NCI-H1417 treated with DMSO at 0.1 percent for 48 hours (cell line): ENCODE measurements around the gene FAM180A.
"Not testable (repeated sequence)": the region's sequence is repeated elsewhere in the genome, so short reads cannot be mapped to it uniquely, and the experiment has no call there.

Experiments
- DNase-seq: peaks from one replicate; lab custom pipeline; 2025; lab: John Stamatoyannopoulos, UW

The FAM180A gene

DNA sequence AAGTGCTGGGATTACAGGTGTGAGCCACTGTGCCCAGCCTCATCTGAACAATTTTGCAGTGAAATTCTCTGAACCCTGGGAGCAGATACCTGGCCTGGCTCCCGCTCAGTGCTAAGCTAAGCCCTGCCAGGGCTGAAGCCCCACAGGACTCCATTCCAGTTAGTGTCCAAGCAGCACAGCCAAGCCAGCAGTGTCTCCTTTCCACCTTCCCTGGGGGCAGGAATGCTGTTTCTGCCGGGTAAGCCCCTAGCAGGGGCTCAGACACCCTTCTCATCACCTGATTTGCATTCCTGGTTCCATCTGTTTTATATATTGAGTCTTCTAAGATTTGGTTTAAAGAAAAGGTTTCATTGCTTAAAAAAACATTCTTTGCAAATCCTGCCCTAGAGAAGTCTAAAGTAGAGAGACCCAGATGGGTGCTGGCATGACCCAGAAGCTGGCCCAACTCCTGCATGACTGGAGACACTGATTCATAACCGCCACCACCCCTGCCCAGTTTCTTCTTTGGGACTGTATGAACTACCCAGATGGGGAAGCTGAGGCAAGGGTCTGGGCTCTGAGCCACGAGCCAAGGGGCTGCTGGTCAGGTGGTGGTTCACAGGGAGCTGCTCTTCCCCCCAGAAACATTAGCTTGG is 34.7 kb downstream of the FAM180A start:
- DNase-seq, result no peak

DNA sequence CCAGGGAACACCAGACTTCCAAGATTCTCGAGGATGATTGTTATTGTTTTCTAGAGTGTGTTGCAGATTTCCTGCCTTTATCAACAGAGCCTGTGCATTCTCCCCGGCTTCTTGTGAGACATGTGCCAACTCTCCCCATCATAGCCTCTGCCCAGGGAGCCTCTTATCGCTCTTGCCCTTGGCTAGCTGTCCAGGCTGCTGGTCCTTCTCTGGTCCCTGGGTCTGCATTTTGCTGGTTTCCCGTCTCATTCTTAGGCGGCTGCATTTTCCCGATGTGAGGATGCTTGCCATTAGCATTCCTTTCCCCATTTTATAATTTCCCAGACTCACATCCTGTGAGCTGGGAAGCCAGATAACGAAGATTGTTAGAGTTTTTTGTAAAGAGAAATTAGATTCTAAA is 35.8 kb downstream of the FAM180A start:
- no peak for DNase-seq

DNA sequence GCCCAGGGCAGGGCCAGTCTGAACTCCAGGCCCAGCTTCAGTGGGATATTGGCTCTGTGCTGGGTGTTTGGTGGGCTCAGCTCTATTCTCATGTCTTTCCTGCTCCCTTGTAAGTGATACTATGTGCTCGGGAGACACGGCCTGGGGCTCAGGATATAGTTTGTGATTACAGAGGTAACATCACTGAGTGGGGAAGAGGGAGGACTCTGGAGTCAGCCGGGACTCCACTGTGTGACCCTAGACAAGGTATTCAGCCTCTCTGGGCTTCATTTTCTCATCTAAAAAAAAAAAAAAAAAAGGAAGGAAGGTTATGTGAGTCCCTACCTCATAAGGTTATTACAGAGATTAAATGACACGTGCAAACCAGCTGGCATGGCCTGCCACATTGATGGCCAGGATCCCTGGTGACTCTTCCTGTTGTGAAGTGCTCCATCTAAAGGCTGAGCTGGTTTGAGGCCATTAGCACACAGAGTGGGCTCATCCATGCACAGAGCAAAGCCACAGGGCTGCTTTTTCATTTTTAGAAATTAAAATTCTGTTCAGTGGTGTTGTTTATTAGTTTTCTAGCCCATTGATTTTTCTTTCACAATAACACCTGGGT is 36.3 kb downstream of the FAM180A start:
- DNase-seq, result peak; percentile 5

DNA sequence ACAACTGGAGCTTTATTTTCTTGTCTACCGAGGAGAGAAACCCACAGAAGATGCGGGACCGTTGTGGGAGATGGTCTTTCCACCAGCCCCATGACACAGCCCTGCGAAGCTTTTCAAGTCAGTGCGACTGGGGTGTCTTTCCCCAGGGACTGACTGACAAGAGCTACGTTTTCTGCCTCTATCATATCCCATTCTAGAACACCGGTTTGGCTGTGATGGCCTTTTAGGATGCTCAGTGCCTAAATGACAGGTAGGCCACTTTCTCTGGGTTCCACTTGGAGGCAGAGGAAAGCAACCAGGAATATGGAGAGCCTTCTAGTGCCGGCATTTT is 37.5 kb downstream of the FAM180A start:
- no peak for DNase-seq

DNA sequence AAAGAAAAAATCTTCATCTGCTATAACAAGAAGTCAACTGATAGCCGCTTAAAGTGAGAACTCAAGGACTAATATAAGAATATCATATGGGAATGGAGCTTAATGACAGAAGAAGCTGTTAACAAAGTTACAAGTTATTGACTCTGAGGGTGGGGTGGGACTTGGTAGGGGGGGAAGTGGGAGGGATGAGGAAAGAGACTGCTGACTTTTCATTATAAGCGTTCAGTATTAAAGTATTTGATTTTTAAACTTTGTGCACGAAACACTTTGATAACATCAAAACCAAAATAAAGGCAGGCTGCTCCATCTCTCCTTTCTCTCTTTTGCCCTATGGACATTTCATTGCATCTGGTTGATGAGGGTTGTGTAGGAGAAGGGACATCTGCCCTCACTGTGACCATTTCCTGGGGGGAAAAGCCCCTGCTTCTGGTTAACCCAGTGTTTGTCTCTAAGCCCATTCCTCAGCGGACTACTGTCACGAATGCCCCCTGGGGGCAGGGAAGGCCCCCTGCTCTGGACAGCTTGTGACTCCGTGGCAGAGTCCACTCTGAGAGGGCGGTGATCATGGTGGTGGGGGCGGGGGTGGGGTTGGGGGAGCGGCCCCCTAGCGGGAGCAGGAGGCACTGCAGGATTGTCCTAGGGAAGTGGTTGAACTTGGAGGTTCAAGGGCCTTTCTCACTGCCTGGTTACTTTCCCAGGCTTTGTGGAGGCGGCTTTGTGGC is 38.0 kb downstream of the FAM180A start:
- DNase-seq, result no peak

DNA sequence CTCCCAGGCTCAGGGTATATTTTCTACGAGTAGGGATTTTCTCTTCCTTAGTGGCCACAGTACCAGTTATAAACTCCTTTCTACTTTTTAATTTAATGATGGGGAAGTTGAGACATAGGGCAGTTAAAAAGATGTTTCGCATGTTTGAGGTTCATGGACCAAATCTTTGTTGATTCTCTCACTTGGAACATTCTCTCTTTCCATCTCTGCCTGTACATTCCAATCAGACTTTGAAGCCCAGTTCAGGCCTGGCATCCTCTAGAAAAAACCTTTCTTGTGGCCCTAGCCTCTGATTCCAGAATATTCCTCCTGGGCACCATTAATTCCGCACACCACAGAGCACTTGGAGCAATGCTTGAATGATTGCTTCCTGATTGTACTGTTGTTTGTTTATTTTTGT is 39.1 kb downstream of the FAM180A start:
- DNase-seq, result no peak

DNA sequence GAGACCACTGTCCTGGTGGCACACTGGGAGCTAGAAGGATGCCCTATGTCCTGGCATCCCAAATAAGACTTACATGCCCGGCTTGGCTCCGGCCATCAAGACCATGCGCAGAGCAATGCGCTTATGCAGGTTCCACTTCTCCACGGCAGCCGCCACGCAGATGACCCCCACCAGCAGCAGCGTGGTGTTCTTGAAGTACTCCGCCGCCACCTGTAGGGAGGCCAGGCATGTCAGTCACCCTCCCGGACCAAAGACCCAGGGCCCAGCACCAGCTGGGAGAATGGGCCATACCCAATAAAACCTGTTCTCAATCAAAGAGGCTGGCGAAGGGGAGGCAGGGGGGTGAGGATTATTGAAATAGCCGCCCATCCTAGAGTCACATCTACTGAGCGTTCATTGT is 40.6 kb downstream of the FAM180A start:
- no peak for DNase-seq

DNA sequence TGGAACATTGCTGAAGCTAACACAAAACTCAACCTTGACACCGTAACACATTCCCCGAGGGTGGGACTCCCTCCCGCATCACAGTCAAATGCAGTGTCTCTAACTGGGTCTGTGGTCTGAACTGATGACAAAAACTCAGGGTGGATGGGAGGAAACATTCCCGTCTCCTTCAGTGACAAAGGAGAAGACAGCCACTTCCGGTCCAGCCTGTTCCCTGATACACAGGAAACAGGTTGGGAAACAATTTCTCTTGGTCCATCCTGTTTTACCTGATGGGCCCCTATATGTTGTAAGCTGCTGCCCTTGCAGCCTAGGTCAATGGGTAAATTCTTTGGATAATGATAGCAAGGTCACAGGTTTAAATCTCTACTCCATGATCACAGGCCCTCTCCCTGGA is 41.0 kb downstream of the FAM180A start:
- DNase-seq, result no peak

DNA sequence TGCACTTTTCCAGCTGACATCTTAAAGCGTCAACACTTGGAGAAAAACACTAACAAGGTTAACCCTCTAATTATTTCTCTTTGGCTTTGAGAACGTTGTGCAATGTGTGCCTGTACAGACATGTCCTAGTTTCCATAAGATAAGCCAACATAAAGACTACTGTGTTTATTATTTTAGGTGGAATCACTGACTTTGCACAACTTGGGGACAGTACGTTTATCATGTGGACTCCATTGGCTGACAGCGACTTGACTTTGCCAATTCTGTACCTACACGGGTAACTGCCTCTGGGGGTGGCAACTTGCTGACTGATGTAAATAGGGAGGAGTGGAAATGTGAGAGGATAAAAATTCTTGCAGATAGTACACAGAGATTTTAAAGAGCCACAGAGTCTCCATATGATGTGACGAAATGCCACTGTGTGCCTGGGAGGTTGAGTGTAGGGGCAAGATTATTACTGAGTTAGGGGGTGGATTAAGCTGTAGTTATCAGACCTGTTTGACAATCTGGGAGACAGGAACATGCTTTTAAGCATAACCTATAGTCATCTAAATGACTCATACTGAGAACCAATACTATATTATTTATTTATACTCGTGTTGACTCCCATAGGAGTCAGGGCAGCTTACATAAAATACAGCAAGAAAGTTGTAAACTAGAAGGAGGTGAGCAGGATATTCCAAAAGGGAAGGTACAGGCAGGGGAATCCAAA is 41.6 kb downstream of the FAM180A start:
- no peak for DNase-seq

DNA sequence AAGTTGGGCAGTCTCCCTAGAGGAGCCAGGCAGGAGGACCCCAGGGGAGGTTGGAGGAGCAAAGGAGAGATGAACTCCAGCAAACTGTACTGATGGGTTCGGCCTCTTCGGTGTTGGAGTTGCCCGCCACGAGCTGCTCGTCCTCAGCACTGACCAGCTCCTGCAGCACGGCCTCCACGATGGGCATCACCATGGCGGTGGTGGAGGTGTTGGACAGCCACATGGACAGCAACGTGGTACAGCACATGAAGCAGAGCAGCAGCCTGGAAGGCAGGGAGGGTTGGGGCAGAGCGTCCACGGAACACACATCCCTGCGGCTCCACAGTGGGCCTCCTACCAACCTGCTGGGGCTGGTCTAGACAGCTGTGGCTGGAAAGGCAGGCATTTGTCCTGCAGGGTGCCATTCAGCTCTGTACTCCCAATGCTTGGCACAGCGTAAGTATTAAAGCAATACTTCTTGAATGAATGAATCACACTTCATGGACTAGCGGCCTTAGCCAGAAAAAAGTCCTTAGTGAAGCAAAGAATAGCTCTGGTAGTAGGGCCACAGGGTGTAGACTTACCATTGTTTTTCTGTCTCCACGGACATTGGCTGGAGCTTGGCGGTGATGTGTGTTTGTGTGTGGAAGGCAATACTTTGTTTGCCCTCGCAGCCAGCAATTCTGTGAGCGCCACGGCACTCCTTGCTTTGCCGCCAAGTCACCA is 42.4 kb downstream of the FAM180A start:
- DNase-seq, result no peak

DNA sequence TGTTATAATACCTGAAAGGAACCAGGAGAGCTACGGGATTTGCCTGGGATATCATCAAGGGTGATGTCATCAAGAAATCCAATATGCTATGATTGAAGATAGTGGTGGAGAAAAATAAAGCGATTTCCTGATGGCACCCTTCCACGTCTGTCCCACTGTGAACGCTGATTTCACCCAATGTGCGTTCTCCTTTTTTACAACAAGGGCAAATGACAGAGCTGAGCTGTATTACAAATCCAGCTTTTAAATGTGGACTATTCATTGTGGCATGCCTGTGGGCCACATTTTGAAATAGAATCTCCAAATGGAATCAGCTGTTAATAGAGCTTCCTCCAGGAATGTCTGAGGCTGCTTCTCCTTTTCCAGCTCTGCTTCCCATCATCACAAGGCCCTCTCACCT is 43.9 kb downstream of the FAM180A start:
- DNase-seq, result no peak

DNA sequence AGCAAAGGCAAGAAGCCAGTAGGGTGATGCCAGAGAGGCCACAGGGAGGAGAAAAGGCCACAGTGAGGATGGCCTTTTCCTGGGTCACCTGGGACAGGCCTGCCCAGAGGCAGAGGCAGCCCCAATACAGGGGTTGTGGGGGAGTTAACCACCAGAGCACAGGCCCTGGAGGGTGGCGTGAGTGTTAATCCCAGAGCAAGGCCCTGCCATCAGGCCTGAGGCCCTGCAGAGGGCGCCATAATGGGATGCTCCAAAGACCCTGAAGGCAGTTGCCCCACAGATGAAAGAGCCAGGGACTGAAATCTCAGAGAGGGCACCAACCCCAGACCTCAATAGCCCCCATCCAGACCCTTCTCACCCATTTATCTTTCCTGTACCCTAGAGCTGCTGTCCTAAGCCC is 44.5 kb downstream of the FAM180A start:
- no peak for DNase-seq

DNA sequence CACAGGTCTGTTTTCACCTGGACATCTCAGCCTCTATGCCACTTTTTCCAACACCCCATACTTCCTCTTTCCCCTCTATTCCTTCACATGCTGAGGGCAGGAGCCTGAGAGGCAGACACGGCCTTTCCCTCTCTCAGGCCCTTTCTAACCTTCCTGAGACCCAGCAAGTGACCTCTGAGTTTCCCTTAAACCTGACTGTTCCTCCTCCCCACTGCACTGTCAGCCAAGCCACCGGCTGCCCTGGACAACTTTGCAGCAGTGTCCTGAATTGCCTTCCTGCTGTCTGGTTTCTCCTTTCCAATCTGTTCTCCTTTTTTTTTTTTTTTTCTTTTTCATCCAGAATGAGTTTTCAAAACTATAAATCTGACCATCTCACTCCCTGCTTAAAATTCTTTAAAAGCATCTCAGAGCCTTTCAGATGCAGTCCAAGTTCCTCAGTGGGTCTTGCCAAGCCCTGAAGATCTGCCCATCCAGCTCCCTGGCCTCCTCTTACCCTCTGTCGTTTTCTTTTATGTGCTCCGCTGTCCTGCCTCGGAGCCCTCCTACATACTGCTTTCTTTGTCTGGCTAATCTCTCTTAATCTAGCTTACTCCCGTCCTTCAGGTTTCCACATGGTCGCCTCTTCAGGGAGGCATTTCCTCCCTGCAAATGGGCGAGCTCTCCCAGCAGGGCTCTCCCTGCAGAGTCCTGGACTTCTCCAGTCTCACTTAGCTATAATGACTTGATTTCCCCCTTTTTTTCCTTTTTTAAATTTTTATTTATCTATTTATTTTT is 51.1 kb downstream of the FAM180A start:
- DNase-seq, result no peak

DNA sequence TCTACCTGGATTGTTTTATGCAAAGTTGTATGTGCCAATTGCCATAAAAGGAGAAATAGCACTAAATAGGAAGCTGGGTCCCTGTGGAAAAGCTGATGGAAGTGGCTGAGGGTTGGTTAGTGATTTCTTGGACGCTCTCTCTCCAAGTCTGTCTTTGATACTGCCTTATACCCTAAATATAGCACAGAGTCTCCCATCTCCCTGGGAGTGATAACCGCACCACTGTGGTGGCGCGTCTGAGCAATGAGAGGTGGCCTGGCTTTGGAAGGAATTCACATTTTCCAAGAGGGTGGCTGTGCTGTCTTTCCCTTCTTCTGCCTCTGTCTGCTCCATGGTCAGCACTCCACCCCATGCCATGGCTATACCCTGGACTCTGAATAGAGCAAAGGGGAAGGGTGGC is 55.1 kb downstream of the FAM180A start:
- no peak for DNase-seq

DNA sequence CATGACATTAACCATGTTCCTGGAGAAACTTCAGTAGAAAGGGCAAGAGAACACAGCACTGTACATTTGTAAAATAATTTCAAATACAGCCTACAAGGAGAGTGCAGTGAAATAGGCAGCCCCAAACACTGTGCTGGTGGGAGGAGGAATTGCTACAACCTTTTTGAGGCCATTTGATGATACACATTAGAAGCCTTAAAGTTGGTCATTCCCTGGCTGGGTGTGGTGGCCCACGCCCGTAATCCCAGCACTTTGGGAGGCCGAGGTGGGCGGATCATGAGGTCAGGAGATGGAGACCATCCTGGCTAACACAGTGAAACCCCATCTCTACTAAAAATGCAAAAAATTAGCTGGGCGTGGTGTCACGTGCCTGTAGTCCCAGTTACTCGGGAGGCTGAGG is 56.0 kb downstream of the FAM180A start:
- DNase-seq, result not testable (repeated sequence)

DNA sequence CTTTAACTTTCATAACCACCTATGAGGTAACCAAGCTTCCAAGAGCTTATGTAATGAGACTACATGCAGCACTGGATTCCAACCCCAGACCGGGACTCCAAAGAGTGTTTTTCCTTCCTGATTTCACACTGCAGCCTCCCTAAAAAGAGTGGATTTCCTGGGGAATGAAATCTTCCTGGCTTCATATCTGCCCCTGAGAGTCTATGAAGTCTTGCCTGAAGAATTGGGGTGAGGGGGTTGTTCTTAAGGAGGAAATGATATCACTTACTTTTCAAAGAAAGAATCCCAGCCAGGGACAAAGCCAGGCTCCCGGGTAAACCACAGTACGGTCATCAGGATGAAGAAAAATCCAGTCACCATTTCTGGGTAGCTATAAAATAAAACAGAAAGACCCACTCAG is 56.6 kb downstream of the FAM180A start:
- DNase-seq, result no peak

DNA sequence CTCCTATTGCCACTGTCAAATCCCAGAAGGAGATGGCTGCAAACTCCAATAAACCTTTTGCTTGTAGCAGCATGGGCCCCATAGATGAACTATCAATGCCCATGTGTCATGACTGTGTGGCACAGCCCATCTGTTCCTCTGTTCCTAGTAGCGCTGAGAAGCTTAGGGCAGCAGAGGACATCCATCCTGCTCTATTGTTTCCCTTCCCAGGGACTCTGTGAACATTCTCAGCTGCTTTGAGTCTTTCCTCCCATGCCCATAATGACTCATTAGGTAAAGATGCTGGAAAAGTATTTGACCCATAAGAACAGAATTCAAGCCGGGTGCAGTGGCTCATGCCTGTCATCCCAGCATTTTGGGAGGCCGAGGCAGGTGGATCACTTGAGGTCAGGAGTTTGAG is 58.0 kb downstream of the FAM180A start:
- no peak for DNase-seq

DNA sequence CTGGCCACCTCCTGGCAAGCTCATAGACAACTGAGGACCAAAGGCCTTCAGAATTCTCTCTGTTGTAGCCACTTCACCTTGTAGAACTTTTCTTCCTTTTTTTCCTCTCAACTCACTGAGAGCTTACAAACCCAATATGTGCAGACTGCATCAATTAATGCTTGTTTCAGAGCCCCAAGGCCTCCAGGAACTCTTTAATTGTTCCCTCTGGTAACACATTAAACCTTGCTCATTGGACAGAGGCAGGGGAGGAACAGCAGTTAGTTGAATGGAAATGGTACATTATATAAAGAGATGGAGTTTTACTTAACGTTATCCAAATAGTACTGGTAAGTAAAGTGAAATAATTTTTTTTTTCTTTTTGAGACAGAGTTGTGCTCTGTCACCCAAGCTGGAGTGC is 61.1 kb downstream of the FAM180A start:
- no peak for DNase-seq

DNA sequence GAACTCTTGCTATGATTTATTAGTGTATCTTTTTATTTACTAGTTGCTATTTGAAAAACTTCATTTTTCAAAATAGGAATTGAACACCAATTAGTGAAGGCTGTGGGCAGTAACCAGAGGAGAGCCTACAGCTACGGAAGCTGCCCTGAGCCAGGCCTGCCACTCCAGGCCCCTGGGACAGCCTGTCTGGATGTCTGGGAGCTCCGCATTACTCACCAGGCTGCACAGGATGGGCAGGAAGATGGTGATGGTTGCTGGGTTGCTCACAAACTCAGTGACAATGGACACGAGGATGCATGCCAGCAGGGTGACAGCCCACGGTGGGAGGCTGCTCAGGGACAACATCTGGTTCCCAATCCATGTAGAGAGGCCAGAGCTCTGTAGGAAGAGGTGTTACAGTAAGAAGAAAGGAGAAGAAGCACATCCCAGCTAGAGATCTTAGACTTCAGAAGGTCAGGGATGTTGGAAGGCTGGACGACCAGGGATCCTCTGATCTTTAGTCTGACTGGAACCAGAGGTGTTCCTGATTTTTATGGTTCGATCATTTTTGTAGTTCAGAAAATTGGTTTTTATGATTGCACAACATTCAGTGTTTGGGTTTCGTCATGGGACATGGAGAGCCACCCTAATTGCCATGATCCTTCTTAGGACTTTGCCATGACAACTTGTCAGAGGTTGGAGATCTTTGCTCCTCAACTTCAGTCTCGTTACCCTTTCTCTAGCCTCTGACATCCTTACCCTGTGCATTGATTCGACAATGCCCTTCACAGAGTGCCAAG is 63.1 kb downstream of the FAM180A start:
- DNase-seq, result no peak

DNA sequence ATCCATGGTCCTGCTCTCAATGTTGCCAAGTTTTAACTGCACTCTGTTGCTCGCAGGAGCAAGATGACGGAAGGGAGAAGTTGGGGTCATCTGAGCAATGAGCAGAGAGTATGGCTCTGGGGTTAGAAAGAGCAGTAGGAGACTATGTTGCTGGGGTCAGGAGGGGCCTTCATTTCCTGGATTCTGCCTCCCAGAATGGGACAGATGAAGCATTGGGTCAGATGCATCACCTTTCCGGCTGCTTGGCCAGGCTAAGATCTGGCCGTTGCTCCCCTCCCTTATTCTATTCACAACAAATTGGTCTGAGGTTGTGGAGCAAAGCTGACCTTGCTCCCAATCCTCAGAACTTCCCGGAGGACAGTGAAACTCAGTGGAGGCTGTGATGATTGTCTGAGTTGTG is 63.9 kb downstream of the FAM180A start:
- DNase-seq, result no peak

DNA sequence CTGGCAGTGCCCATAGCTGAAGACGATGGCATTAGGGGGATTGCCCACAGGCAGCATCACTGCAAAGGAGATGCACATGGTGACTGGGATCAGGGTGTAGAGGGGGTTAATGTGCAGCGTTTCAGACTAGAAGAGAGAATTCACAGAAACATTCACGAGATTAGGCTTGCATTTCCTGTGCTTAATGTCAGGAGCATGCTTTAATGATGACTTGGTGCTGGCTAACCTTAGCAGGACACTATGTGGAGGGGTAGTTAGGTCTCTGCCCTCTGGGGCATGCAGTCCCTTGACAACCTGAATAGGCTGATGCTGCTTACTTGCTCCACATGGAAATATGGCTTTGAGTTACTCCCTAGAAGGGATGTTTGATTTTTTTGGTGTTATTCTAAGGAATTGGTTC is 64.5 kb downstream of the FAM180A start:
- no peak for DNase-seq
